DND-41 (cell line): Measurements from ENCODE around the gene PIGBOS1.

Experiments
- ATAC-seq: fragments of 200-7000 bp; cut with Tn5 transposase; 3 replicates; pipeline ENCODE4 v1.9.1; 2021; ENCODE audit warnings: low read depth; ENCODE audit not compliant: insufficient read depth
- DNase-seq: peaks from one replicate; pipeline ENCODE4 v3.0.0-alpha.2; 2020
- H2AFZ ChIP-seq: 2 replicates; pipeline ENCODE4 v1.6.0; 2012; ENCODE audit warnings: low read depth, low read length
- H3K27ac ChIP-seq: 2 replicates; pipeline ENCODE4 v1.5.1; 2012; ENCODE audit warnings: low read length, inconsistent platforms
- H3K27me3 ChIP-seq: fragments of 200-600 bp; sonication (generic); 2 replicates; pipeline ENCODE4 v1.6.0; 2012; ENCODE audit warnings: low read length, mild to moderate bottlenecking, inconsistent platforms; ENCODE audit not compliant: insufficient read depth, poor library complexity
- H3K36me3 ChIP-seq: 2 replicates; pipeline ENCODE4 v1.5.1; 2012; ENCODE audit warnings: low read length, inconsistent platforms; ENCODE audit not compliant: insufficient read depth
- H3K4me1 ChIP-seq: 2 replicates; pipeline ENCODE4 v1.5.1; 2012; ENCODE audit warnings: mild to moderate bottlenecking, low read length; ENCODE audit not compliant: insufficient read depth
- H3K4me2 ChIP-seq: 2 replicates; pipeline ENCODE4 v1.6.0; 2012; ENCODE audit warnings: mild to moderate bottlenecking, moderate library complexity, low read length, inconsistent platforms; ENCODE audit not compliant: insufficient read depth
- H3K4me3 ChIP-seq, 2 experiments: fragments of 200-600 bp in 1 of 2; shearing (Covaris generic) in 1 of 2; 2 replicates each; pipeline ENCODE4 v1.5.1; 2012 to 2016; ENCODE audit warnings: inconsistent platforms in 2 of 2, low read length in 2 of 2, mild to moderate bottlenecking in 2 of 2, low read depth in 1 of 2, moderate library complexity in 1 of 2
- H3K79me2 ChIP-seq: 2 replicates; pipeline ENCODE4 v1.6.0; 2012; ENCODE audit warnings: low read length, inconsistent platforms; ENCODE audit not compliant: insufficient read depth
- H3K9ac ChIP-seq: 2 replicates; pipeline ENCODE4 v1.6.0; 2012; ENCODE audit warnings: low read depth, mild to moderate bottlenecking, inconsistent platforms, low read length, moderate library complexity
- H3K9me3 ChIP-seq: 2 replicates; pipeline ENCODE4 v1.5.1; 2012; ENCODE audit warnings: low read length, moderate library complexity, mild to moderate bottlenecking, inconsistent platforms; ENCODE audit not compliant: insufficient read depth, severe bottlenecking
- H4K20me1 ChIP-seq: 2 replicates; pipeline ENCODE4 v1.6.0; 2012; ENCODE audit warnings: low read length; ENCODE audit not compliant: insufficient read depth
- CTCF ChIP-seq: IDR thresholded peaks from 2 replicates; pipeline ENCODE4 v1.5.1; 2012; ENCODE audit warnings: borderline replicate concordance, low read length, moderate library complexity, mild to moderate bottlenecking; ENCODE audit not compliant: poor library complexity, severe bottlenecking; ENCODE audit errors: extremely low read depth
- EZH2 ChIP-seq: IDR thresholded peaks from 3 replicates; pipeline ENCODE4 v1.6.1; 2012; ENCODE audit warnings: borderline replicate concordance, low read depth, mild to moderate bottlenecking, moderate library complexity, low read length, inconsistent platforms; ENCODE audit not compliant: severe bottlenecking

The PIGBOS1 gene, protein sequence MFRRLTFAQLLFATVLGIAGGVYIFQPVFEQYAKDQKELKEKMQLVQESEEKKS

DNA sequence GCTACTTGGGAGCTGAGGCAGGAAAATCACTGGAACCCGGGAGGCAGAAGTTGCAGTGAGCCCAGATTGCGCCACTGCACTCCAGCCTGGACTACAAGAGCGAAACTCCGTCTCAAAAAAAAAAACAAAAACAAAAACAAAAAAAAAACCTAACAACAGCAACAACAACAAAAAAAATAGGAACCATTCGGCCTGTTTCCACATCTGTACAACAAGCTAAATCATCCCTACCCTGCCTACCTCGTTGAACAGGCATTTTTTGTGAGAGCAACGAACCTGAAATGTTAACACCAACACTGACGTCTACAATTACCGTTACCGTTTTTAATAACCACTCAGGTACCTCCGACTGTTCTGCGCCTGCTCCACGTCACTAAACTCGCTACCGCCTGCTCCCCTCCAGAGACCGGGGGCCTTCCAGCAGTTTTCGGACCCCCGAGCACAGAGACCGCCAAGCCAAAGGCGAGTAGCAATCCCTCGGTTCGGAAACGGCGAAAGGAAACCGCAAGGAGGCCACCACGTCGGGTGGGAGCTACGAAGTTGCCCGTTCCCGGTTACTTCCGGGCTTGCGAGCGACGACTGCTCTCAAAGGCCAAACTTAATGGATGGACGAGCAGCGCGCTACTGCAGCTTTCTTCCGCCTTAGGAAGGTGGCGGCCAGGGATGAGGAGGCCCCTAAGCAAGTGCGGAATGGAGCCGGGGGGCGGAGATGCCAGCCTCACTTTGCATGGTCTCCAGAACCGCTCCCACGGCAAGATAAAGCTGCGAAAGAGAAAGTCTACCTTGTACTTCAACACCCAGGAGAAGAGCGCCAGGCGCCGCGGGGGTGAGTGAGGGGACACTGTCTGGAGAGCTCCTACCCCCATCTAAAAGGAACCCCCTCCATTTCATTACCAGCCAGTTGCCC is at the start of gene PIGBOS1, which contains the start of gene PIGB:
Gene PIGBOS1, minus strand, starts transcription at position 536 of the 907 bp plus-strand sequence. CDS start 1,331 bp downstream, outside the sequence.
Gene PIGB, plus strand, starts transcription at position 635 of the 907 bp plus-strand sequence. Its CDS starts 29 bp downstream, at position 664.
- Histone ChIP-seq H4K20me1 (no peaks in the 10 kb centered on the region), H3K4me3 (peak within 1 kb of the TSS; percentile 79 to 90), H3K4me2 (peak within 1 kb of the TSS; percentile 67), H3K79me2 (peaks cover 64% of the 10 kb centered on the region), H3K36me3 (peaks cover 4% of the 10 kb centered on the region; the same call in 1 of the 2 replicates), H3K9me3 (no peaks in the 10 kb centered on the region), H3K4me1 (peaks cover 41% of the 10 kb centered on the region), H3K9ac (peak within 1 kb of the TSS; percentile 87), H3K27ac (peak within 1 kb of the TSS; percentile 99), H3K27me3 (no peaks in the 10 kb centered on the region), H2AFZ (peak within 1 kb of the TSS; percentile 99)
- no peak for TF ChIP-seq CTCF
- DNase-seq, result peak; percentile 83
- ATAC-seq, result peak; percentile 92

GRCh38 chr15:55366981-55367380 is 48.1 kb upstream of the PIGBOS1 start:
- H3K4me1 ChIP-seq, result no peaks in the 10 kb centered on the region
- no peaks in the 10 kb centered on the region for H3K79me2 ChIP-seq
- DNase-seq, result no peak
- no peak overlapping the region for H3K27ac ChIP-seq
- H3K4me2 ChIP-seq, result no peak overlapping the region
- TF ChIP-seq EZH2, result no peak
- TF ChIP-seq CTCF, result no peak
- H4K20me1 ChIP-seq, result no peaks in the 10 kb centered on the region
- peaks cover 2% of the 10 kb centered on the region; the same call in 1 of the 2 replicates for H3K36me3 ChIP-seq
- H3K27me3 ChIP-seq, result no peaks in the 10 kb centered on the region
- ATAC-seq, result no peak
- H3K9me3 ChIP-seq, result no peaks in the 10 kb centered on the region
- no peak overlapping the region for H2AFZ ChIP-seq
- no peak overlapping the region for H3K4me3 ChIP-seq
- no peak overlapping the region for H3K9ac ChIP-seq

GRCh38 chr15:55362641-55363040 is 43.7 kb upstream of the PIGBOS1 start:
- no peaks in the 10 kb centered on the region for H4K20me1 ChIP-seq
- no peak for DNase-seq
- TF ChIP-seq CTCF, result no peak
- TF ChIP-seq EZH2, result no peak

More at GRCh38 chr15:55362641-55363040, 43.7 kb upstream of the PIGBOS1 start:
- no peak overlapping the region for H2AFZ ChIP-seq
- no peak overlapping the region for H3K27ac ChIP-seq
- H3K4me2 ChIP-seq, result no peak overlapping the region
- H3K27me3 ChIP-seq, result no peaks in the 10 kb centered on the region
- no peaks in the 10 kb centered on the region for H3K4me1 ChIP-seq
- no peak overlapping the region for H3K9ac ChIP-seq
- peaks cover 5% of the 10 kb centered on the region; the same call in 1 of the 2 replicates for H3K36me3 ChIP-seq
- ATAC-seq, result no peak
- H3K9me3 ChIP-seq, result no peaks in the 10 kb centered on the region
- no peak overlapping the region for H3K4me3 ChIP-seq
- H3K79me2 ChIP-seq, result no peaks in the 10 kb centered on the region
